Left lung (tissue), 10 donors: ENCODE measurements around the gene AHRR. TPM values are rescaled to one million over a fixed set of nuclear protein-coding genes. Genes with fewer than 3 reads are reported as not detected.

Experiments used
- ATAC-seq: fragments of 200-7000 bp; cut with Tn5 transposase; one replicate; pipeline ENCODE4 v1.9.1; 2020; ENCODE audit warnings: moderate library complexity
- DNase-seq, 4 donors: peaks; one replicate each; pipeline ENCODE4 v3.0.0-alpha.2; 2013 to 2020
- H3K27ac ChIP-seq, 2 donors: fragments of 200-600 bp; sonication (generic) in 1 of 2; one replicate each; pipeline versions ENCODE4 v1.5.0 to v1.8.0; 2020 to 2021
- H3K27me3 ChIP-seq, 2 donors: fragments of 200-600 bp; sonication (generic) in 1 of 2; one replicate each; pipeline versions ENCODE4 v1.5.0 to v1.8.0; 2020 to 2021
- H3K36me3 ChIP-seq, 2 donors: fragments of 200-600 bp; sonication (generic) in 1 of 2; one replicate each; pipeline versions ENCODE4 v1.5.0 to v1.8.0; 2020 to 2021
- H3K4me1 ChIP-seq, 2 donors: fragments of 200-600 bp; one replicate each; pipeline ENCODE4 v1.8.0; 2021
- H3K4me3 ChIP-seq, 2 donors: fragments of 200-600 bp; sonication (generic) in 1 of 2; one replicate each; pipeline versions ENCODE4 v1.5.0 to v1.8.0; 2020 to 2021; ENCODE audit warnings: mild to moderate bottlenecking in 1 of 2
- H3K9me3 ChIP-seq, 2 donors: fragments of 200-600 bp; sonication (generic) in 1 of 2; one replicate each; pipeline versions ENCODE4 v1.5.0 to v1.8.0; 2020 to 2021
- CTCF ChIP-seq, 2 donors: fragments of 200-600 bp; sonication (generic) in 1 of 2; IDR thresholded peaks; one replicate each; pipeline versions ENCODE4 v1.5.0 to v1.8.0; 2021; ENCODE audit warnings: antibody characterized with exemption in 2 of 2
- intact Hi-C, 2 donors: fragments of 100-400 bp; cut with DNase I; formaldehyde crosslinking; loops; one replicate each; pipeline versions ENCODE4 v1.11.2 to v1.14.2; 2022
- polyA plus RNA-seq, 6 donors: library from polyadenylated mRNA; unstranded; fragments of 120-200 nt; gene quantifications; one replicate each; pipeline ENCODE4 v1.2.1, GENCODE V29; 2013; ENCODE audit not compliant: insufficient read length in 6 of 6
- total RNA-seq, 2 donors: library from RNA; stranded (reverse); fragmentation: NEBNext Ultra II Directional; extraction: Animal tissue kit (Norgen Biotek cat#: 25700); gene quantifications; one replicate each; pipeline ENCODE4 v1.2.1, GENCODE V29; 2021
- donor health status: DM: no; HTN: yes; CAD: no.
- donor health status: DM: no; HTN: no; CAD: no.

The AHRR gene
- total and polyA plus RNA-seq, 8 donors = 0.32 to 8.4 (median 4.7) TPM

- Histone ChIP-seq H3K4me3 (no peak overlapping the region), H3K27ac (no peak overlapping the region), H3K36me3 (no peaks in the 10 kb centered on the region), H3K4me1 (peaks cover 0 to 3% of the 10 kb centered on the region in 2 donors), H3K27me3 (no peaks in the 10 kb centered on the region), H3K9me3 (peaks cover 0 to 7% of the 10 kb centered on the region in 2 donors)
- no peak for TF ChIP-seq CTCF (IDR thresholded peaks at IDR 0.05)
- intact Hi-C loops = no loop called here
- ATAC-seq (no peak), DNase-seq (peak in 2 of 4 donors; percentile 13 to 50)
These were observed 67.8 kb downstream of the AHRR start for GRCh38 chr5:389197-389821.

GRCh38 chr5:389891-390622 lies 68.5 kb downstream of the AHRR start:
- intact Hi-C loops = no loop called here
- Histone ChIP-seq H3K27me3 (no peaks in the 10 kb centered on the region), H3K36me3 (no peaks in the 10 kb centered on the region), H3K27ac (no peak overlapping the region), H3K9me3 (peaks cover 0 to 4% of the 10 kb centered on the region in 2 donors), H3K4me1 (peaks cover 0 to 3% of the 10 kb centered on the region in 2 donors), H3K4me3 (no peak overlapping the region)
- DNase-seq (no peak), ATAC-seq (no peak)
- no peak for TF ChIP-seq CTCF (IDR thresholded peaks at IDR 0.05)

GRCh38 chr5:390623-391491 lies 69.3 kb downstream of the AHRR start:
- Histone ChIP-seq H3K36me3 (no peaks in the 10 kb centered on the region), H3K27me3 (no peaks in the 10 kb centered on the region), H3K4me1 (peaks cover 0 to 10% of the 10 kb centered on the region in 2 donors), H3K27ac (no peak overlapping the region), H3K9me3 (no peaks in the 10 kb centered on the region), H3K4me3 (no peak overlapping the region)
- DNase-seq = peak in 2 of 4 donors; percentile 19 to 59
- ATAC-seq = no peak
- TF ChIP-seq CTCF (IDR thresholded peaks at IDR 0.05) = no peak
- intact Hi-C loops = no loop called here

GRCh38 chr5:392431-392988 lies 71.0 kb downstream of the AHRR start:
- TF ChIP-seq CTCF (IDR thresholded peaks at IDR 0.05) = no peak
- H3K27me3 ChIP-seq = no peaks in the 10 kb centered on the region
- ATAC-seq (no peak), DNase-seq (peak in 2 of 4 donors; percentile 30 to 70)
- H3K9me3 ChIP-seq = no peaks in the 10 kb centered on the region
- H3K4me1 ChIP-seq = peaks cover 0 to 13% of the 10 kb centered on the region in 2 donors
- no peak overlapping the region for H3K27ac ChIP-seq
- no peak overlapping the region for H3K4me3 ChIP-seq
- intact Hi-C loops = no loop called here
- H3K36me3 ChIP-seq = no peaks in the 10 kb centered on the region
